Activated naive CD4-positive, alpha-beta T cell treated with anti-CD3 and anti-CD28 coated beads, Interleukin-2, amount 50 U/mL, for 24 hours (primary cell): Measurements from ENCODE around the gene SKAP1.

Source experiments
- H3K27ac Mint-ChIP-seq: one replicate; pipeline ENCODE4 v1.8.0; 2021; ENCODE audit warnings: mild to moderate bottlenecking, mixed read lengths
- H3K27me3 Mint-ChIP-seq: one replicate; pipeline ENCODE4 v1.8.0; 2021; ENCODE audit warnings: mixed read lengths
- H3K36me3 Mint-ChIP-seq: one replicate; pipeline ENCODE4 v1.8.0; 2021; ENCODE audit warnings: mixed read lengths
- H3K4me1 Mint-ChIP-seq: one replicate; pipeline ENCODE4 v1.8.0; 2021; ENCODE audit warnings: mixed read lengths
- H3K4me3 Mint-ChIP-seq: one replicate; pipeline ENCODE4 v1.8.0; 2021; ENCODE audit warnings: mild to moderate bottlenecking, mixed read lengths
- H3K9me3 Mint-ChIP-seq: one replicate; pipeline ENCODE4 v1.8.0; 2021; ENCODE audit warnings: mixed read lengths

SKAP1 gene

GRCh38 chr17:48283411-48283810 lies 146.6 kb downstream of the SKAP1 start:
- no peak overlapping the region for H3K27ac Mint-ChIP-seq

GRCh38 chr17:48282303-48282702 lies 147.7 kb downstream of the SKAP1 start:
- Mint-ChIP-seq H3K27ac (no peak overlapping the region), H3K27me3 (no peaks in the 10 kb centered on the region), H3K36me3 (peaks cover 13% of the 10 kb centered on the region), H3K9me3 (no peaks in the 10 kb centered on the region), H3K4me3 (no peak overlapping the region), H3K4me1 (peaks cover 31% of the 10 kb centered on the region)

More at GRCh38 chr17:48283411-48283810, 146.6 kb downstream of the SKAP1 start:
- Mint-ChIP-seq H3K4me1 (peaks cover 30% of the 10 kb centered on the region), H3K36me3 (peaks cover 10% of the 10 kb centered on the region), H3K9me3 (no peaks in the 10 kb centered on the region), H3K27me3 (no peaks in the 10 kb centered on the region), H3K4me3 (no peak overlapping the region)

- Mint-ChIP-seq H3K36me3 (peaks cover 17% of the 10 kb centered on the region), H3K27ac (no peak overlapping the region), H3K27me3 (no peaks in the 10 kb centered on the region), H3K9me3 (no peaks in the 10 kb centered on the region), H3K4me3 (no peak overlapping the region), H3K4me1 (peaks cover 31% of the 10 kb centered on the region)
These were observed 151.1 kb downstream of the SKAP1 start for GRCh38 chr17:48278760-48279491.

- no peaks in the 10 kb centered on the region for H3K9me3 Mint-ChIP-seq
- no peak overlapping the region for H3K27ac Mint-ChIP-seq
- H3K27me3 Mint-ChIP-seq: no peaks in the 10 kb centered on the region
- peaks cover 17% of the 10 kb centered on the region for H3K36me3 Mint-ChIP-seq
- H3K4me3 Mint-ChIP-seq: no peak overlapping the region
- H3K4me1 Mint-ChIP-seq: peaks cover 19% of the 10 kb centered on the region
These were observed 153.2 kb downstream of the SKAP1 start for GRCh38 chr17:48276776-48277175.

GRCh38 chr17:48270899-48271298 lies 159.1 kb downstream of the SKAP1 start:
- Mint-ChIP-seq H3K4me3 (no peak overlapping the region), H3K27ac (no peak overlapping the region), H3K9me3 (no peaks in the 10 kb centered on the region), H3K4me1 (peaks cover 24% of the 10 kb centered on the region), H3K27me3 (no peaks in the 10 kb centered on the region), H3K36me3 (peaks cover 8% of the 10 kb centered on the region)

GRCh38 chr17:48269209-48269608 lies 160.8 kb downstream of the SKAP1 start:
- no peaks in the 10 kb centered on the region for H3K9me3 Mint-ChIP-seq
- no peak overlapping the region for H3K27ac Mint-ChIP-seq
- peaks cover 1% of the 10 kb centered on the region for H3K36me3 Mint-ChIP-seq
- H3K4me1 Mint-ChIP-seq: peaks cover 32% of the 10 kb centered on the region
- H3K4me3 Mint-ChIP-seq: no peak overlapping the region
- no peaks in the 10 kb centered on the region for H3K27me3 Mint-ChIP-seq

- peaks cover 12% of the 10 kb centered on the region for H3K36me3 Mint-ChIP-seq
- peaks cover 37% of the 10 kb centered on the region for H3K4me1 Mint-ChIP-seq
- H3K27ac Mint-ChIP-seq: no peak overlapping the region
- no peaks in the 10 kb centered on the region for H3K9me3 Mint-ChIP-seq
- no peak overlapping the region for H3K4me3 Mint-ChIP-seq
- no peaks in the 10 kb centered on the region for H3K27me3 Mint-ChIP-seq
These were observed 166.3 kb downstream of the SKAP1 start for GRCh38 chr17:48263731-48264035.

GRCh38 chr17:48262982-48263730 lies 166.9 kb downstream of the SKAP1 start:
- Mint-ChIP-seq H3K4me1 (peaks cover 35% of the 10 kb centered on the region), H3K27me3 (no peaks in the 10 kb centered on the region), H3K4me3 (no peak overlapping the region), H3K27ac (no peak overlapping the region), H3K9me3 (no peaks in the 10 kb centered on the region), H3K36me3 (peaks cover 12% of the 10 kb centered on the region)

GRCh38 chr17:48261297-48261880 lies 168.6 kb downstream of the SKAP1 start:
- peaks cover 14% of the 10 kb centered on the region for H3K36me3 Mint-ChIP-seq
- H3K4me1 Mint-ChIP-seq: peaks cover 26% of the 10 kb centered on the region
- H3K9me3 Mint-ChIP-seq: no peaks in the 10 kb centered on the region
- H3K4me3 Mint-ChIP-seq: no peak overlapping the region
- H3K27me3 Mint-ChIP-seq: no peaks in the 10 kb centered on the region
- H3K27ac Mint-ChIP-seq: no peak overlapping the region

- Mint-ChIP-seq H3K27ac (no peak overlapping the region), H3K4me1 (peaks cover 15% of the 10 kb centered on the region), H3K36me3 (peaks cover 14% of the 10 kb centered on the region)
These were observed 170.2 kb downstream of the SKAP1 start for GRCh38 chr17:48259694-48260291.

GRCh38 chr17:48258331-48258730 lies 171.7 kb downstream of the SKAP1 start:
- Mint-ChIP-seq H3K27ac (no peak overlapping the region), H3K36me3 (peaks cover 12% of the 10 kb centered on the region), H3K4me3 (no peak overlapping the region), H3K9me3 (no peaks in the 10 kb centered on the region), H3K27me3 (no peaks in the 10 kb centered on the region), H3K4me1 (peaks cover 9% of the 10 kb centered on the region)

More at GRCh38 chr17:48259694-48260291, 170.2 kb downstream of the SKAP1 start:
- H3K9me3 Mint-ChIP-seq: no peaks in the 10 kb centered on the region
- no peaks in the 10 kb centered on the region for H3K27me3 Mint-ChIP-seq
- no peak overlapping the region for H3K4me3 Mint-ChIP-seq

GRCh38 chr17:48255759-48256158 lies 174.3 kb downstream of the SKAP1 start:
- H3K27ac Mint-ChIP-seq: no peak overlapping the region
- H3K36me3 Mint-ChIP-seq: peaks cover 8% of the 10 kb centered on the region
- H3K4me1 Mint-ChIP-seq: peaks cover 8% of the 10 kb centered on the region
- no peak overlapping the region for H3K4me3 Mint-ChIP-seq
- no peaks in the 10 kb centered on the region for H3K9me3 Mint-ChIP-seq
- no peaks in the 10 kb centered on the region for H3K27me3 Mint-ChIP-seq

- peaks cover 8% of the 10 kb centered on the region for H3K4me1 Mint-ChIP-seq
- no peak overlapping the region for H3K27ac Mint-ChIP-seq
- no peak overlapping the region for H3K4me3 Mint-ChIP-seq
- no peaks in the 10 kb centered on the region for H3K27me3 Mint-ChIP-seq
- no peaks in the 10 kb centered on the region for H3K9me3 Mint-ChIP-seq
- H3K36me3 Mint-ChIP-seq: peaks cover 4% of the 10 kb centered on the region
These were observed 175.1 kb downstream of the SKAP1 start for GRCh38 chr17:48254896-48255295.

GRCh38 chr17:48253975-48254374 lies 176.0 kb downstream of the SKAP1 start:
- Mint-ChIP-seq H3K9me3 (no peaks in the 10 kb centered on the region), H3K4me1 (peaks cover 8% of the 10 kb centered on the region), H3K27ac (no peak overlapping the region), H3K36me3 (peaks cover 4% of the 10 kb centered on the region), H3K27me3 (no peaks in the 10 kb centered on the region), H3K4me3 (no peak overlapping the region)

- no peak overlapping the region for H3K27ac Mint-ChIP-seq
- peaks cover 17% of the 10 kb centered on the region for H3K4me1 Mint-ChIP-seq
- H3K27me3 Mint-ChIP-seq: no peaks in the 10 kb centered on the region
- peaks cover 3% of the 10 kb centered on the region for H3K36me3 Mint-ChIP-seq
- H3K4me3 Mint-ChIP-seq: no peak overlapping the region
- no peaks in the 10 kb centered on the region for H3K9me3 Mint-ChIP-seq
These were observed 178.1 kb downstream of the SKAP1 start for GRCh38 chr17:48251950-48252349.

- Mint-ChIP-seq H3K4me1 (peaks cover 27% of the 10 kb centered on the region), H3K27me3 (no peaks in the 10 kb centered on the region), H3K36me3 (peaks cover 3% of the 10 kb centered on the region), H3K27ac (no peak overlapping the region), H3K4me3 (no peak overlapping the region), H3K9me3 (no peaks in the 10 kb centered on the region)
These were observed 179.1 kb downstream of the SKAP1 start for GRCh38 chr17:48250949-48251348.
